SU-DHL-6 (cell line): ENCODE results near the gene ABHD2.

Experiments
- H2AFZ ChIP-seq: fragments of 200-600 bp; sonication (generic); 2 replicates; pipeline ENCODE4 v1.6.1; 2014; ENCODE audit warnings: low read depth, mild to moderate bottlenecking, moderate library complexity, mixed read lengths, antibody characterized with exemption, low read length; ENCODE audit not compliant: severe bottlenecking
- H3F3A ChIP-seq: fragments of 200-600 bp; shearing (Covaris generic); 2 replicates; pipeline ENCODE4 v1.6.0; 2016; ENCODE audit warnings: antibody characterized with exemption, mild to moderate bottlenecking; ENCODE audit not compliant: insufficient read depth
- H3K27ac ChIP-seq: fragments of 200-600 bp; sonication (generic); 2 replicates; pipeline ENCODE4 v1.5.1; 2016; ENCODE audit warnings: low read depth, mild to moderate bottlenecking, low read length, moderate library complexity, mixed read lengths
- H3K27me3 ChIP-seq: fragments of 200-600 bp; sonication (generic), shearing (Covaris generic); 2 replicates; pipeline ENCODE4 v1.6.0; 2014; ENCODE audit warnings: mild to moderate bottlenecking, low read length
- H3K36me3 ChIP-seq: fragments of 200-600 bp; sonication (generic); 2 replicates; pipeline ENCODE4 v1.6.1; 2014; ENCODE audit warnings: mild to moderate bottlenecking, low read length, mixed read lengths
- H3K4me2 ChIP-seq: fragments of 300-600, 200-600 bp; shearing (Covaris generic), sonication (generic); 2 replicates; pipeline ENCODE4 v1.6.0; 2014; ENCODE audit warnings: low read length, low read depth, mild to moderate bottlenecking; ENCODE audit not compliant: poor library complexity, severe bottlenecking
- H3K4me3 ChIP-seq: fragments of 200-600 bp; sonication (generic); 2 replicates; pipeline ENCODE4 v1.5.1; 2014; ENCODE audit warnings: antibody characterized with exemption, low read length, mild to moderate bottlenecking, mixed read lengths; ENCODE audit not compliant: insufficient read depth, poor library complexity, severe bottlenecking
- H3K79me2 ChIP-seq: fragments of 200-600 bp; sonication (generic); 2 replicates; pipeline ENCODE4 v1.6.1; 2014; ENCODE audit warnings: mild to moderate bottlenecking, low read length, moderate library complexity; ENCODE audit not compliant: insufficient read depth
- H3K9ac ChIP-seq: fragments of 200-600 bp; sonication (generic); 2 replicates; pipeline ENCODE4 v1.7.0; 2014; ENCODE audit warnings: mild to moderate bottlenecking, low read length
- H3K9me2 ChIP-seq: fragments of 200-600 bp; sonication (generic); replicated peaks from 2 replicates; pipeline ENCODE4 v1.6.1; 2014; ENCODE audit warnings: low read length; ENCODE audit not compliant: insufficient read depth
- H3K9me3 ChIP-seq: fragments of 200-600 bp; sonication (generic); 2 replicates; pipeline ENCODE4 v1.6.1; 2014; ENCODE audit warnings: low read length, mixed read lengths; ENCODE audit not compliant: insufficient read depth
- H4K20me1 ChIP-seq: fragments of 200-600 bp; sonication (generic); 2 replicates; pipeline ENCODE4 v1.6.1; 2014; ENCODE audit warnings: low read depth, mild to moderate bottlenecking, antibody characterized with exemption, low read length, moderate library complexity, mixed read lengths
- CTCF ChIP-seq: fragments of 200-600 bp; sonication (generic); IDR thresholded peaks from one replicate; pipeline ENCODE4 v1.5.1; 2017; ENCODE audit warnings: antibody characterized with exemption, mild to moderate bottlenecking, low read length, moderate library complexity; ENCODE audit not compliant: insufficient read depth, poor library complexity, severe bottlenecking
- EZH2phosphoT487 ChIP-seq: fragments of 200-600 bp; sonication (generic), shearing (Covaris generic); conservative IDR thresholded peaks from 2 replicates; pipeline ENCODE4 v1.6.1; 2018; ENCODE audit warnings: mild to moderate bottlenecking, antibody characterized with exemption, low read length, moderate library complexity, mixed read lengths

Gene ABHD2

GRCh38 chr15:89095073-89095472 lies 6.8 kb downstream of the ABHD2 start:
- Histone ChIP-seq H3K9ac (no peak overlapping the region), H3K79me2 (no peaks in the 10 kb centered on the region), H3K9me3 (no peaks in the 10 kb centered on the region)

GRCh38 chr15:89095556-89095955 lies 7.3 kb downstream of the ABHD2 start:
- no peak overlapping the region for H2AFZ ChIP-seq
- H3K27me3 ChIP-seq = no peaks in the 10 kb centered on the region
- no peak overlapping the region for H3K4me3 ChIP-seq
- no peaks in the 10 kb centered on the region for H3K9me2 ChIP-seq
- no peaks in the 10 kb centered on the region for H3K9me3 ChIP-seq
- H3K9ac ChIP-seq = no peak overlapping the region
- H3F3A ChIP-seq = no peaks in the 10 kb centered on the region
- H3K4me2 ChIP-seq = no peak overlapping the region
- TF ChIP-seq EZH2phosphoT487 (no peak), CTCF (no peak)
- no peaks in the 10 kb centered on the region for H4K20me1 ChIP-seq
- H3K36me3 ChIP-seq = no peaks in the 10 kb centered on the region
- H3K79me2 ChIP-seq = no peaks in the 10 kb centered on the region
- H3K27ac ChIP-seq = no peak overlapping the region

More at GRCh38 chr15:89095073-89095472, 6.8 kb downstream of the ABHD2 start:
- H3K4me3 ChIP-seq = no peak overlapping the region
- no peaks in the 10 kb centered on the region for H3K36me3 ChIP-seq
- no peaks in the 10 kb centered on the region for H3F3A ChIP-seq
- H3K27me3 ChIP-seq = no peaks in the 10 kb centered on the region
- H3K9me2 ChIP-seq = no peaks in the 10 kb centered on the region
- H3K27ac ChIP-seq = no peak overlapping the region
- no peak overlapping the region for H3K4me2 ChIP-seq
- H2AFZ ChIP-seq = no peak overlapping the region
- H4K20me1 ChIP-seq = no peaks in the 10 kb centered on the region
- TF ChIP-seq CTCF = no peak
- no peak for TF ChIP-seq EZH2phosphoT487

GRCh38 chr15:89096664-89097063 lies 8.4 kb downstream of the ABHD2 start:
- Histone ChIP-seq H4K20me1 (no peaks in the 10 kb centered on the region), H3K27ac (no peak overlapping the region), H3K9ac (no peak overlapping the region), H2AFZ (no peak overlapping the region), H3K9me2 (no peaks in the 10 kb centered on the region), H3K4me2 (no peak overlapping the region), H3K27me3 (no peaks in the 10 kb centered on the region), H3K36me3 (no peaks in the 10 kb centered on the region), H3K79me2 (no peaks in the 10 kb centered on the region), H3F3A (no peaks in the 10 kb centered on the region), H3K4me3 (no peak overlapping the region), H3K9me3 (no peaks in the 10 kb centered on the region)
- TF ChIP-seq CTCF (no peak), EZH2phosphoT487 (no peak)
